ENCODE measurements around the gene GREB1L. TPM values are rescaled to one million over a fixed set of nuclear protein-coding genes. Genes with fewer than 3 reads are reported as not detected.

The GREB1L gene
- total and polyA plus RNA-seq, 10 of the 15 experiments (the other 5 are each of a cell fraction or from before 2014, with no cell fraction given), result under 0.01 to 0.11 (median 0.03) TPM; not detected in 1

DNA sequence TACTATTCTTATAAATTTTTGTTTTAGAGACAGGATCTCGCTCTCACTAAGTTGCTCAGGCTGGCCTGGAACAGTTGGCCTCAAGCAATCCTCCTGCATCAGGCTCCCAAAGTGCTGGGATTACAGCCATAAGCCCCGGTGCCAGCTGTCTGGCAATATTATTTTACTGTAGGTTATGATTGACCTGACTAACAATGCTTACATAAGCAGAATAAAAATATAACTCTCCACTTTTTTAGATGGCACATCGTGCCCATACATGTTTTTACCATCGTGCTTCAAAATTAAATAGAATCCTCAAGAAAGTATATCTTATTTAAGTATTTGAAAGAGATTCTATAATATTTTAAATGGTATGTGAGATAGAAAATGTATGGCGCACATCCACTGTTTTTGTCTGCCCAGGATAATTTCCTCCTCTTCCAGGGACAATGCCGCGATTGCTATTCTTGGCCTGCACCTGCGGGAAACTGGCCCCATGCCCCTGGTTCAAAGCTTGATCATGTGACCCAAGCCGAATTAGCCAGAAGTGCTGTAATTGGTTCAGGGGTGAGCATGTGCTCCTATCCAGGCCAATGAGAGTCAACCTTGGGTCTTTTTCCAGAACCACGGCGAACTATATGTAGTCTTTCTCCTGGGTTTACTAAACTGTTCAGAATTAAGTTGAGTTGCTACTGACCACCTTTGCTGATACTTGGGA, 38.3 kb upstream of the GREB1L start (continued):
- TF ChIP-seq, protein P1, sequence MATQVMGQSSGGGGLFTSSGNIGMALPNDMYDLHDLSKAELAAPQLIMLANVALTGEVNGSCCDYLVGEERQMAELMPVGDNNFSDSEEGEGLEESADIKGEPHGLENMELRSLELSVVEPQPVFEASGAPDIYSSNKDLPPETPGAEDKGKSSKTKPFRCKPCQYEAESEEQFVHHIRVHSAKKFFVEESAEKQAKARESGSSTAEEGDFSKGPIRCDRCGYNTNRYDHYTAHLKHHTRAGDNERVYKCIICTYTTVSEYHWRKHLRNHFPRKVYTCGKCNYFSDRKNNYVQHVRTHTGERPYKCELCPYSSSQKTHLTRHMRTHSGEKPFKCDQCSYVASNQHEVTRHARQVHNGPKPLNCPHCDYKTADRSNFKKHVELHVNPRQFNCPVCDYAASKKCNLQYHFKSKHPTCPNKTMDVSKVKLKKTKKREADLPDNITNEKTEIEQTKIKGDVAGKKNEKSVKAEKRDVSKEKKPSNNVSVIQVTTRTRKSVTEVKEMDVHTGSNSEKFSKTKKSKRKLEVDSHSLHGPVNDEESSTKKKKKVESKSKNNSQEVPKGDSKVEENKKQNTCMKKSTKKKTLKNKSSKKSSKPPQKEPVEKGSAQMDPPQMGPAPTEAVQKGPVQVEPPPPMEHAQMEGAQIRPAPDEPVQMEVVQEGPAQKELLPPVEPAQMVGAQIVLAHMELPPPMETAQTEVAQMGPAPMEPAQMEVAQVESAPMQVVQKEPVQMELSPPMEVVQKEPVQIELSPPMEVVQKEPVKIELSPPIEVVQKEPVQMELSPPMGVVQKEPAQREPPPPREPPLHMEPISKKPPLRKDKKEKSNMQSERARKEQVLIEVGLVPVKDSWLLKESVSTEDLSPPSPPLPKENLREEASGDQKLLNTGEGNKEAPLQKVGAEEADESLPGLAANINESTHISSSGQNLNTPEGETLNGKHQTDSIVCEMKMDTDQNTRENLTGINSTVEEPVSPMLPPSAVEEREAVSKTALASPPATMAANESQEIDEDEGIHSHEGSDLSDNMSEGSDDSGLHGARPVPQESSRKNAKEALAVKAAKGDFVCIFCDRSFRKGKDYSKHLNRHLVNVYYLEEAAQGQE (IDR thresholded peaks at IDR 0.05; ENCODE audit: low read depth, low read length), result no peak
- TF ChIP-seq EED (IDR thresholded peaks at IDR 0.05; ENCODE audit: low read depth) (no peak), LARP7 (IDR thresholded peaks at IDR 0.05) (no peak), MYB (IDR thresholded peaks at IDR 0.05; ENCODE audit: borderline replicate concordance, low read depth, low read length) (no peak)

DNA sequence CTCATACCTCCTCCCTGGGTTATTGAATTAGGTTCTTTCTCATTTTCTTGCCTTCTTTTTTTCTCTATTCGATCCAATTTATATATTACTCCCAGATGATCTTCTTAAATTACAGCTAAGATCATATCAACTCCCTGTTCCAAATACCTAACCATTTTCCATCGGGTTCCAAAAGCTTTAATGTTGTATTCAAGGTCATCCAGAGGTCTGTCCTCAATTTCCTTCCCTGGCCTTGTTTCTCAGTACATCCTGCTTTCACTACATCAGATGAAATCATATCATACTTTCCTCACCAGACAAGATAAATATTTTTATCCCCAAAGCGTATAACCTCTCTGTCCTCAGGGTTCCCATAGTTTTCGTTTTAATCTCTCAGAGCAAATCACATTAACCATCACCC, 36.3 kb upstream of the GREB1L start:
- BruUV-seq (replicated peaks), result no TSS peak
- ATAC-seq (no peak), DNase-seq (ENCODE audit: low read depth, low spot score) (no peak), FAIRE-seq (no peak)
- CTCF ChIA-PET, result interaction anchor here (0.6 kb wide), 1 partner anchor 83 kb away, joined by 3 read pairs; no protein-coding TSS in a partner anchor
- intact Hi-C loops (cut with micrococcal nuclease; ENCODE audit: unreplicated experiment) (no loop called here), in situ Hi-C loops (cut with MboI) (loop anchor here (25.0 kb wide), 1 partner anchor 1507 kb away; no protein-coding TSS in a partner anchor)
- TF ChIP-seq NRF1 (conservative IDR thresholded peaks at IDR 0.05; ENCODE audit: low read depth, low read length) (no peak), SKIL (IDR thresholded peaks at IDR 0.05; ENCODE audit: low read depth, poor library complexity, severe bottlenecking) (no peak), SMAD5 (IDR thresholded peaks at IDR 0.05; ENCODE audit: low read depth) (no peak)
- TF ChIP-seq, protein P1 (IDR thresholded peaks at IDR 0.05; ENCODE audit: low read depth, low read length), result no peak
- SMC1A ChIA-PET (ENCODE audit: uncharacterized antibody, unreplicated experiment), result no interaction called here
- no peak overlapping the region for H2AFZ ChIP-seq (ENCODE audit: control insufficient read depth, low read depth, low read length)
- 17% methylated on average over 4 of the region's 4 CpGs for WGBS (ENCODE audit: insufficient coverage, insufficient replicate concordance, low lambda C conversion rate, missing lambda C conversion rate)
- POLR2A ChIA-PET, result no interaction called here
- H3K27me3 ChIP-seq (replicated peaks in 1 of 2; ENCODE audit: control insufficient read depth in 2 of 2, insufficient read depth in 2 of 2, low read length in 1 of 2), result no peaks in the 10 kb centered on the region
- H4K20me1 ChIP-seq (ENCODE audit: control insufficient read depth, insufficient read depth), result no peaks in the 10 kb centered on the region
- no peaks in the 10 kb centered on the region for H3K79me2 ChIP-seq (ENCODE audit: control insufficient read depth, insufficient read depth, low read length)
- no peak overlapping the region for H3K4me2 ChIP-seq (ENCODE audit: control insufficient read depth, insufficient read depth)
- no peak overlapping the region for H3K27ac ChIP-seq (ENCODE audit: control insufficient read depth, insufficient read depth)
- H3K4me3 ChIP-seq, result no peak overlapping the region
- RAD21 ChIA-PET (ENCODE audit: unreplicated experiment), result interaction anchor here (0.6 kb wide), 1 partner anchor 752 kb away, joined by 3 read pairs; no protein-coding TSS in a partner anchor
- no peaks in the 10 kb centered on the region for H3K36me3 ChIP-seq (ENCODE audit: control insufficient read depth in 2 of 2, insufficient read depth in 2 of 2, low read length in 1 of 2)
- no peaks in the 10 kb centered on the region for H3K4me1 ChIP-seq (ENCODE audit: control insufficient read depth, insufficient read depth, low read length)
- no peak overlapping the region for H3K9ac ChIP-seq (ENCODE audit: control insufficient read depth, insufficient read depth, low read length)
- H3K9me3 ChIP-seq (replicated peaks; ENCODE audit: control insufficient read depth, insufficient read depth, low read length), result no peaks in the 10 kb centered on the region

Measured in GM12878 (cell line).